Measurements from ENCODE around the gene LIN54. TPM values are rescaled to one million over a fixed set of nuclear protein-coding genes. Genes with fewer than 3 reads are reported as not detected.
A peak's percentile ranks its signal among the peaks of the same experiment; 100 is the strongest.

The LIN54 gene
- total RNA-seq, 2 donors from 2014 or later, result 9.7 to 13.9 TPM

GRCh38 chr4:82898322-82899243 is 112.0 kb downstream of the LIN54 start:
- Histone ChIP-seq H3K4me1 (replicated peaks) (no peaks in the 10 kb centered on the region), H3K4me3 (peak overlapping the region; percentile 42 to 49)
- DNase-seq (ENCODE audit: low spot score), result no peak

DNA sequence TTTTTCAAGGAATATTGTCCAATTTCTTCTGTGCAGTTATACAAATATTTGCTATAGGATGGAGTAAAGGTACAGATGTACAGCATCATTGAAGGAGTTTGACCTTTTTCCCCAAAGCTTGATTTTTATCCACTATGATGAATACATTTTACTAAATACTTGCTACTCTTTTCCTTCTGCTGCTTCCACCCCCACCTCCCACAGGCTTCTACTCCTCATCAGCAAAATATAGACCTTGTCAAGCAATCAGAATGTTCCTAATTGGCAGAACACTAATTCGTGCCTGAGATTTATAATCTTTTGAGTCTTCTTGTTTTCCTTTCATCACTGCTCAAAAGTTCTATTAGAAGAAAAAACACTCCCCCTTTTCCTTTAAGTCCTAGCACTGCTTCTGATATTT is 113.9 kb downstream of the LIN54 start:
- intact Hi-C loops (cut with DNase I), result loop anchor here (10.0 kb wide), 1 partner anchor 358 kb away; no protein-coding TSS in a partner anchor
- DNase-seq (ENCODE audit: low spot score), result no peak
- Histone ChIP-seq H3K4me3 (no peak overlapping the region), H3K27me3 (replicated peaks; ENCODE audit: insufficient read depth) (no peaks in the 10 kb centered on the region), H3K9me3 (no peaks in the 10 kb centered on the region), H3K27ac (no peak overlapping the region), H3K36me3 (no peaks in the 10 kb centered on the region), H3K4me1 (replicated peaks) (no peaks in the 10 kb centered on the region)
- 84% methylated on average over 1 of the region's 1 CpG for WGBS
- TF ChIP-seq CTCF (IDR thresholded peaks at IDR 0.05) (no peak), POLR2AphosphoS5 (IDR thresholded peaks at IDR 0.05) (no peak), POLR2A (IDR thresholded peaks at IDR 0.05) (no peak)

More at GRCh38 chr4:82898322-82899243, 112.0 kb downstream of the LIN54 start:
- intact Hi-C loops (cut with DNase I), result loop anchor here (10.0 kb wide), 1 partner anchor 356 kb away; no protein-coding TSS in a partner anchor
- H3K27me3 ChIP-seq (replicated peaks; ENCODE audit: insufficient read depth), result no peaks in the 10 kb centered on the region
- H3K9me3 ChIP-seq, result no peaks in the 10 kb centered on the region
- no peaks in the 10 kb centered on the region for H3K36me3 ChIP-seq
- peak overlapping the region; percentile 96 to 99 for H3K27ac ChIP-seq
- TF ChIP-seq CTCF (IDR thresholded peaks at IDR 0.05), result peak; percentile 4 to 52 (median 18)
- no peak for TF ChIP-seq POLR2A (IDR thresholded peaks at IDR 0.05)
- peak; percentile 39 for TF ChIP-seq POLR2AphosphoS5 (IDR thresholded peaks at IDR 0.05)
- WGBS, result 37% methylated on average over 7 of the region's 7 CpGs

DNA sequence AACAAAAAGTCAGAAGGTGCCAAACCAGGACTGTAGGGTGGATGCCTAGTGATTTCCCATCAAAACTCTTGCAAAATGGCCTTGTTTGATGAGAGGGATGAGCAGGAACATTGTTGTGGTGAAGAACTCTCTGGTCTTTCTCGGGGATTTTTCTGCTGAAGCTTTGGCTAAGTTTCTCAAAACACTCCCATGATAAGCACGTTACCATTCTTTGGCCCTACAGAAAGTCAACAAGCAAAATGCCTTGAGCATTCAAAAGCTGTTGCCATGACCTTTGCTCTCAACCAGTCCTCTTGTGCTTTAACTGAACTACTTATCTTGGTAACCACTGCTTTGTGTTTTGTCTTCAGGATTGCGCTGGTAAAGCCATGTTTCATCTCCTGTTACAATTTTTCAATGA is 116.7 kb downstream of the LIN54 start:
- WGBS, result 82% methylated on average over 3 of the region's 3 CpGs
- Histone ChIP-seq H3K27ac (no peak overlapping the region), H3K27me3 (replicated peaks; ENCODE audit: insufficient read depth) (no peaks in the 10 kb centered on the region), H3K9me3 (no peaks in the 10 kb centered on the region), H3K4me1 (replicated peaks) (no peaks in the 10 kb centered on the region), H3K4me3 (no peak overlapping the region), H3K36me3 (no peaks in the 10 kb centered on the region)
- DNase-seq (ENCODE audit: low spot score), result no peak
- intact Hi-C loops (cut with DNase I), result loop anchor here (5.0 to 10.0 kb wide), 2 partner anchors 361 to 522 kb away; partner anchors contain the start of gene HNRNPD
- TF ChIP-seq POLR2AphosphoS5 (IDR thresholded peaks at IDR 0.05), result no peak

- Histone ChIP-seq H3K4me1 (replicated peaks) (no peaks in the 10 kb centered on the region), H3K36me3 (no peaks in the 10 kb centered on the region), H3K27ac (no peak overlapping the region), H3K4me3 (no peak overlapping the region), H3K27me3 (replicated peaks; ENCODE audit: insufficient read depth) (no peaks in the 10 kb centered on the region), H3K9me3 (no peaks in the 10 kb centered on the region)
- 81% methylated on average over 1 of the region's 1 CpG for WGBS
- no peak for DNase-seq (ENCODE audit: low spot score)
- intact Hi-C loops (cut with DNase I), result loop anchor here (5.0 to 10.0 kb wide), 2 partner anchors 362 to 520 kb away; partner anchors contain the start of gene HNRNPD
- no peak for TF ChIP-seq POLR2AphosphoS5 (IDR thresholded peaks at IDR 0.05)
- TF ChIP-seq POLR2A (IDR thresholded peaks at IDR 0.05), result no peak
- TF ChIP-seq CTCF (IDR thresholded peaks at IDR 0.05), result no peak
These were observed 118.2 kb downstream of the LIN54 start for GRCh38 chr4:82892467-82892802.

DNA sequence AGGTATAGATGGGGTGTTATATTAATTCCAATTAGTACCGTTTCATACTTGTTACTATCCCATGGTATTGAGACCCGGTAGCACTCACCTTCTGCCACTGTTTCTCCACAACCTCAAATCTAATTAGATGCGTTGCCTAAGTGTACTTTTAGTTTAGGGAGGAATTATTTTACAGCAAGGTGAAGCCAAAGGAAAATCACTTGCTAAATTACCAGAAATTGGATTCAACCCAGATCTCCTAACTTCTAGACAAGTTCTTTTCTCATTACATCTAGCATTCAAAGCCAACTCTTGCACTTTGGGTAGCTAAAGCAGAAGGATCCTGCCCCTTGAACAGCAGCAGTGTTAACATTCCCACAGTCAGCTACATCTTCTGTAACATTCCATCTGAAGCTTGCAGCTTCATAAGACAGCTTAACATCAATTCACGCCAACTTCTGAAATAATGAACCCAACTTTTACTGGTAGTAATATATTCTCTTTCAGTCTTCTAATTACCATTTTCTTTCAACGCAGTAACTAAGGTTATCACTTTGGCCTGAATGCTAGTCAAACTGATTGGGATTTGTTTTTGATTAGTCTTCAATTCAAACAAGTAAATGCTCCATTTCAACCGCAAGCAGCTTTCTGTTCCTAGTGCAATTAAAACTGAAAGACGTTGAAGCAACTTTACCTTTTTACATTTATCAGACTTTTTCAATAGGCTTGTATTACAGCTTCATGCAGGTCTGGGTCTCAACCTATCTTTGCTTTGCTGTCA is 118.7 kb downstream of the LIN54 start:
- Histone ChIP-seq H3K27ac (peak overlapping the region; percentile 93 to 98), H3K27me3 (replicated peaks; ENCODE audit: insufficient read depth) (no peaks in the 10 kb centered on the region), H3K36me3 (no peaks in the 10 kb centered on the region), H3K4me1 (replicated peaks) (no peaks in the 10 kb centered on the region), H3K4me3 (peak overlapping the region; percentile 56 to 79), H3K9me3 (no peaks in the 10 kb centered on the region)
- intact Hi-C loops (cut with DNase I), result loop anchor here (2.0 to 10.0 kb wide), 3 partner anchors 363 to 520 kb away; partner anchors contain the start of genes ENOPH1, HNRNPD and HNRNPDL
- WGBS, result 26% methylated on average over 7 of the region's 7 CpGs
- no peak for DNase-seq (ENCODE audit: low spot score)
- TF ChIP-seq POLR2AphosphoS5 (IDR thresholded peaks at IDR 0.05), result no peak
- TF ChIP-seq POLR2A (IDR thresholded peaks at IDR 0.05), result no peak
- TF ChIP-seq CTCF (IDR thresholded peaks at IDR 0.05), result no peak
